CD14-positive monocyte (primary cell): Measurements from ENCODE around the gene SEC16B. TPM values are rescaled to one million over a fixed set of nuclear protein-coding genes. Genes with fewer than 3 reads are reported as not detected.

Experiments
- DNase-seq, 3 donors: peaks; one replicate each; pipeline ENCODE4 v3.0.0-alpha.2; 2011 to 2022
- H2AFZ ChIP-seq: 2 replicates; pipeline ENCODE4 v1.6.0; 2012; ENCODE audit warnings: mild to moderate bottlenecking, low read depth, low read length, inconsistent platforms; ENCODE audit not compliant: insufficient read depth, poor library complexity, severe bottlenecking
- H3K27ac ChIP-seq, 2 donors: 1 replicate in 1 of 2; 2 replicates in 1 of 2; pipeline ENCODE4 v1.5.1; 2012 to 2013; ENCODE audit warnings: low read length in 2 of 2, control low read depth in 1 of 2, inconsistent platforms in 1 of 2, low read depth in 1 of 2, mild to moderate bottlenecking in 1 of 2
- H3K27me3 ChIP-seq, 2 donors: one replicate each; pipeline versions ENCODE4 v1.6.0 to v1.6.1; 2011 to 2013; ENCODE audit warnings: low read length in 2 of 2; ENCODE audit not compliant: control insufficient read depth in 2 of 2, insufficient read depth in 2 of 2
- H3K36me3 ChIP-seq, 2 donors: replicated peaks in 1 of 2; 1 replicate in 1 of 2; 2 replicates in 1 of 2; pipeline versions ENCODE4 v1.5.1 to v1.6.1; 2012 to 2013; ENCODE audit warnings: low read length in 2 of 2, control low read depth in 1 of 2, inconsistent platforms in 1 of 2, mild to moderate bottlenecking in 1 of 2; ENCODE audit not compliant: insufficient read depth in 2 of 2, control insufficient read depth in 1 of 2
- H3K4me1 ChIP-seq, 2 donors: 1 replicate in 1 of 2; 2 replicates in 1 of 2; pipeline versions ENCODE4 v1.5.1 to v1.6.1; 2012 to 2013; ENCODE audit warnings: low read length in 2 of 2, control low read depth in 1 of 2, inconsistent platforms in 1 of 2, mild to moderate bottlenecking in 1 of 2, moderate library complexity in 1 of 2; ENCODE audit not compliant: insufficient read depth in 2 of 2, control insufficient read depth in 1 of 2
- H3K4me2 ChIP-seq: replicated peaks from 2 replicates; pipeline ENCODE3; 2012; ENCODE audit warnings: low read length, moderate library complexity, mild to moderate bottlenecking; ENCODE audit not compliant: poor library complexity, severe bottlenecking; ENCODE audit errors: extremely low read depth
- H3K4me3 ChIP-seq, 3 experiments: fragments of 200-600 bp in 1 of 3; sonication (generic) in 1 of 3; replicated peaks in 1 of 3; 1 replicate in 2 of 3; 2 replicates in 1 of 3; pipeline ENCODE4 v1.5.1; 2011 to 2013; ENCODE audit warnings: low read length in 3 of 3, mild to moderate bottlenecking in 3 of 3, control low read depth in 2 of 3, low read depth in 2 of 3, inconsistent platforms in 1 of 3, moderate library complexity in 1 of 3
- H3K79me2 ChIP-seq: 2 replicates; pipeline ENCODE4 v1.6.0; 2012; ENCODE audit warnings: mild to moderate bottlenecking, control low read depth, inconsistent platforms, low read length, moderate library complexity; ENCODE audit not compliant: insufficient read depth
- H3K9ac ChIP-seq: 2 replicates; pipeline ENCODE4 v1.6.0; 2017; ENCODE audit warnings: low read length, mild to moderate bottlenecking; ENCODE audit not compliant: insufficient read depth, poor library complexity, severe bottlenecking
- H3K9me3 ChIP-seq, 2 donors: replicated peaks in 1 of 2; 1 replicate in 1 of 2; 2 replicates in 1 of 2; pipeline versions ENCODE4 v1.5.1 to v1.6.1; 2012 to 2013; ENCODE audit warnings: low read length in 2 of 2, control low read depth in 1 of 2; ENCODE audit not compliant: control insufficient read depth in 1 of 2, insufficient read depth in 1 of 2
- H4K20me1 ChIP-seq: 2 replicates; pipeline ENCODE4 v1.6.0; 2012; ENCODE audit warnings: mild to moderate bottlenecking, low read length, control low read depth, moderate library complexity; ENCODE audit not compliant: insufficient read depth
- H3K27ac Mint-ChIP-seq, 7 donors: one replicate each; pipeline ENCODE4 v1.8.0; 2020; ENCODE audit warnings: mild to moderate bottlenecking in 7 of 7, mixed read lengths in 7 of 7, moderate library complexity in 6 of 7, inconsistent platforms in 2 of 7
- H3K27me3 Mint-ChIP-seq, 3 donors: one replicate each; pipeline ENCODE4 v1.8.0; 2021 to 2022; ENCODE audit warnings: low read depth in 3 of 3, mild to moderate bottlenecking in 3 of 3, mixed read lengths in 3 of 3, moderate library complexity in 3 of 3, inconsistent platforms in 1 of 3
- H3K36me3 Mint-ChIP-seq, 2 donors: one replicate each; pipeline ENCODE4 v1.8.0; 2020; ENCODE audit warnings: mixed read lengths in 2 of 2, inconsistent platforms in 1 of 2, mild to moderate bottlenecking in 1 of 2
- H3K4me1 Mint-ChIP-seq: one replicate; pipeline ENCODE4 v1.8.0; 2020; ENCODE audit warnings: mild to moderate bottlenecking, mixed read lengths
- H3K4me3 Mint-ChIP-seq, 2 donors: one replicate each; pipeline ENCODE4 v1.8.0; 2020; ENCODE audit warnings: mild to moderate bottlenecking in 2 of 2, mixed read lengths in 2 of 2, moderate library complexity in 1 of 2
- H3K9me3 Mint-ChIP-seq, 7 donors: one replicate each; pipeline ENCODE4 v1.8.0; 2020 to 2022; ENCODE audit warnings: mixed read lengths in 7 of 7, mild to moderate bottlenecking in 6 of 7, moderate library complexity in 6 of 7, inconsistent platforms in 2 of 7
- WGBS: methylation state at CpG from one replicate; pipeline ENCODE4 v1.1.5; 2013; ENCODE audit warnings: missing lambda C conversion rate; ENCODE audit not compliant: insufficient coverage; 5-methylcytosine and 5-hydroxymethylcytosine counted together
- intact Hi-C, 2 donors: fragments of 100-400 bp; cut with micrococcal nuclease; formaldehyde crosslinking; loops; one replicate each; pipeline versions ENCODE4 v1.15.0 to v1.15.1; 2023
- polyA plus RNA-seq, 3 donors: library from polyadenylated mRNA; depleted of rRNA in 1 of 3; unstranded in 2 of 3; stranded (reverse) in 1 of 3; fragments of 300-500 nt in 2 of 3; fragments of >200 nt in 1 of 3; fragmentation: Illumina TruSeq in 2 of 3; gene quantifications; 1 replicate in 2 of 3; 2 replicates in 1 of 3; pipeline ENCODE4 v1.2.3, GENCODE V29; 2012 to 2021
- TF ChIP-seq, protein P1 (sequence below): fragments of 200-600 bp; IDR thresholded peaks from one replicate; pipeline ENCODE4 v1.8.0; 2022; ENCODE audit warnings: antibody characterized with exemption, mild to moderate bottlenecking

SEC16B gene
- polyA plus RNA-seq, 3 donors: 0.10 to 2.0 TPM; not detected in 1

DNA sequence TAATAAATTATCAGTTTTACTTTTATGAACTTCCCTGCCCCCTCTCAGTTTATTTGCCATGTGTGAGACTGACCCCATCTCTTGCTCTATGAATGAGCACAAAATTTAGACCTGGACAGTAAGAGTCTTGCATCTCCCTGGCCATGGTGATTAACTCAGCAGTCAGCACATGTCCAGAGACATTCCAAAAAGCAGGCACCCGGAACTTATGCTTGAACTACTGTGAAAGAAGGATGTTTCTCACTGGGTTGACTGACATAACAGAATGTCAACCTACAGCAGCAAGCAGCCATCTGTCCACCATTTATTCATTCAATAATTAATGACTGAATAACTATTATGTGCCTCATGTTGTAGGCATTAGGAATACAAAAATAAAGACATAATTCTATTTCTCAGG, 11.3 kb upstream of the SEC16B start:
- Histone ChIP-seq H3K9ac (no peak overlapping the region), H3K27me3 (no peaks in the 10 kb centered on the region), H3K9me3 (no peaks in the 10 kb centered on the region), H2AFZ (no peak overlapping the region), H4K20me1 (no peaks in the 10 kb centered on the region), H3K36me3 (no peaks in the 10 kb centered on the region), H3K4me3 (no peak overlapping the region), H3K4me2 (no peak overlapping the region), H3K79me2 (no peaks in the 10 kb centered on the region), H3K27ac (no peak overlapping the region), H3K4me1 (no peaks in the 10 kb centered on the region)
- no CpG with 5 or more reads among the region's 1 CpG for WGBS
- Mint-ChIP-seq H3K9me3 (peaks cover 0 to 3% (median 0%) of the 10 kb centered on the region in 7 donors), H3K36me3 (no peaks in the 10 kb centered on the region), H3K4me3 (no peak overlapping the region), H3K4me1 (no peaks in the 10 kb centered on the region), H3K27ac (no peak overlapping the region), H3K27me3 (peaks cover 0 to 2% (median 0%) of the 10 kb centered on the region in 3 donors)
- intact Hi-C loops: no loop called here
- TF ChIP-seq, protein P1, sequence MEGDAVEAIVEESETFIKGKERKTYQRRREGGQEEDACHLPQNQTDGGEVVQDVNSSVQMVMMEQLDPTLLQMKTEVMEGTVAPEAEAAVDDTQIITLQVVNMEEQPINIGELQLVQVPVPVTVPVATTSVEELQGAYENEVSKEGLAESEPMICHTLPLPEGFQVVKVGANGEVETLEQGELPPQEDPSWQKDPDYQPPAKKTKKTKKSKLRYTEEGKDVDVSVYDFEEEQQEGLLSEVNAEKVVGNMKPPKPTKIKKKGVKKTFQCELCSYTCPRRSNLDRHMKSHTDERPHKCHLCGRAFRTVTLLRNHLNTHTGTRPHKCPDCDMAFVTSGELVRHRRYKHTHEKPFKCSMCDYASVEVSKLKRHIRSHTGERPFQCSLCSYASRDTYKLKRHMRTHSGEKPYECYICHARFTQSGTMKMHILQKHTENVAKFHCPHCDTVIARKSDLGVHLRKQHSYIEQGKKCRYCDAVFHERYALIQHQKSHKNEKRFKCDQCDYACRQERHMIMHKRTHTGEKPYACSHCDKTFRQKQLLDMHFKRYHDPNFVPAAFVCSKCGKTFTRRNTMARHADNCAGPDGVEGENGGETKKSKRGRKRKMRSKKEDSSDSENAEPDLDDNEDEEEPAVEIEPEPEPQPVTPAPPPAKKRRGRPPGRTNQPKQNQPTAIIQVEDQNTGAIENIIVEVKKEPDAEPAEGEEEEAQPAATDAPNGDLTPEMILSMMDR: no peak
- DNase-seq: no peak

DNA sequence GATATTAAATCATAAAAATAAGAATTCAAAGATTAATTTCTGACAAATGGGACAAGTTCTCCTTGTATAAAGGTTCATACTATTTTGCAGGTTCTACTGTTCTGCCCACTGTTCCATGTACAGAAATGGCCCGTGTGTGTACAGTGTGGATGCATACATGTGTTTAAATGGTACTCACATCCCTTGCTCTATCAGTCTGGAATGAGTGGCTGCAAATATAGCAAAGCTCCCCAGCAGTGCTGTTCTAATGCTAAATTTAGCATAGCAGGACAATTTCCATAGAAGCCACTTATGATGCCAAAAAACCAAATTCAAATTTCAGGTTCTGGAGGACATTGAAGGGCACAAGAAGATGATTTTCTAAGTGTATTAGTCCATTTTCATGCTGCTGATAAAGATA, 9.4 kb upstream of the SEC16B start:
- TF ChIP-seq, protein P1: no peak
- H3K27ac Mint-ChIP-seq: no peak overlapping the region
- peaks cover 0 to 2% (median 0%) of the 10 kb centered on the region in 3 donors for H3K27me3 Mint-ChIP-seq
- Histone ChIP-seq H3K27ac (no peak overlapping the region), H3K4me2 (no peak overlapping the region), H3K9me3 (no peaks in the 10 kb centered on the region), H3K4me3 (no peak overlapping the region), H3K79me2 (no peaks in the 10 kb centered on the region), H3K9ac (no peak overlapping the region), H4K20me1 (no peaks in the 10 kb centered on the region), H3K27me3 (no peaks in the 10 kb centered on the region), H3K36me3 (no peaks in the 10 kb centered on the region), H2AFZ (no peak overlapping the region), H3K4me1 (no peaks in the 10 kb centered on the region)
- intact Hi-C loops: no loop called here
- no peak for DNase-seq
- 100% methylated on average over 1 of the region's 1 CpG for whole genome bisulfite sequencing
- H3K4me3 Mint-ChIP-seq: no peak overlapping the region
- H3K9me3 Mint-ChIP-seq: peaks cover 0 to 5% (median 0%) of the 10 kb centered on the region in 7 donors
- H3K36me3 Mint-ChIP-seq: no peaks in the 10 kb centered on the region
- H3K4me1 Mint-ChIP-seq: no peaks in the 10 kb centered on the region
